HG03039 (cell line): ENCODE results near the gene LONP1.

ENCODE experiments used
- ATAC-seq: cut with Tn5 transposase; IDR thresholded peaks from one replicate; pipeline ENCODE4 v1.9.1; 2021; ENCODE audit warnings: mild to moderate bottlenecking, moderate library complexity; ENCODE audit not compliant: unreplicated experiment

LONP1 gene

GRCh38 chr19:5651361-5651760 is 68.6 kb downstream of the LONP1 start:
- ATAC-seq, result no peak

- no peak for ATAC-seq
Measured at GRCh38 chr19:5648464-5648863, 71.5 kb downstream of the LONP1 start.

GRCh38 chr19:5646703-5647102 is 73.2 kb downstream of the LONP1 start:
- no peak for ATAC-seq

- ATAC-seq, result no peak
Measured at GRCh38 chr19:5645409-5645808, 74.5 kb downstream of the LONP1 start.

GRCh38 chr19:5644037-5644436 is 75.9 kb downstream of the LONP1 start:
- ATAC-seq, result no peak

- ATAC-seq, result no peak
Measured at GRCh38 chr19:5643060-5643459, 76.9 kb downstream of the LONP1 start.

GRCh38 chr19:5642204-5642603 is 77.7 kb downstream of the LONP1 start:
- no peak for ATAC-seq
